ENCODE measurements around the gene PCDH8.
A peak's percentile ranks its signal among the peaks of the same experiment; 100 is the strongest.

Gene PCDH8

DNA sequence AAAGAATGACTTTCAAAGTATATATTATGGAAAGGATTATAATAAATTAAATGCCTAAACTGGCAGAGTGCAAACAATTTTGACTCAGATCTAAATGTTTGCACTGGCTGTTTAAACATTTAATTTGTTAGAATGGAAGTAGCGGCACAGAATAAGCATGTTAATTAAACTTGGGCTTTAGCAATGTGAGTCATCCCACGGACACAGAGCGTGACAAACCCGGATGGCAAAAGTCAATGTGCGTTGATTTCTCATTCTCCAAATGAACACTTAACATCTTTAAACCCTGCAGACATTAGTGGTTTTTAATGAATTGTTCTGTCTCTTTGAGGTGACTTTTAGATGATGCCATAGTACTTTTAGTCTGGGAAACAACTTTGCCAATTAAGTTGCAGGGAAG, 38.4 kb downstream of the PCDH8 start:
- TF ChIP-seq, protein P1, sequence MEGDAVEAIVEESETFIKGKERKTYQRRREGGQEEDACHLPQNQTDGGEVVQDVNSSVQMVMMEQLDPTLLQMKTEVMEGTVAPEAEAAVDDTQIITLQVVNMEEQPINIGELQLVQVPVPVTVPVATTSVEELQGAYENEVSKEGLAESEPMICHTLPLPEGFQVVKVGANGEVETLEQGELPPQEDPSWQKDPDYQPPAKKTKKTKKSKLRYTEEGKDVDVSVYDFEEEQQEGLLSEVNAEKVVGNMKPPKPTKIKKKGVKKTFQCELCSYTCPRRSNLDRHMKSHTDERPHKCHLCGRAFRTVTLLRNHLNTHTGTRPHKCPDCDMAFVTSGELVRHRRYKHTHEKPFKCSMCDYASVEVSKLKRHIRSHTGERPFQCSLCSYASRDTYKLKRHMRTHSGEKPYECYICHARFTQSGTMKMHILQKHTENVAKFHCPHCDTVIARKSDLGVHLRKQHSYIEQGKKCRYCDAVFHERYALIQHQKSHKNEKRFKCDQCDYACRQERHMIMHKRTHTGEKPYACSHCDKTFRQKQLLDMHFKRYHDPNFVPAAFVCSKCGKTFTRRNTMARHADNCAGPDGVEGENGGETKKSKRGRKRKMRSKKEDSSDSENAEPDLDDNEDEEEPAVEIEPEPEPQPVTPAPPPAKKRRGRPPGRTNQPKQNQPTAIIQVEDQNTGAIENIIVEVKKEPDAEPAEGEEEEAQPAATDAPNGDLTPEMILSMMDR (conservative IDR thresholded peaks at IDR 0.05; ENCODE audit: control insufficient read depth, insufficient read depth, low read depth, low read length) = no peak
- no peak overlapping the region for H3K4me3 ChIP-seq (ENCODE audit: control insufficient read depth, low read depth, low read length)
- no peak for DNase-seq (ENCODE audit: low read depth)

DNA sequence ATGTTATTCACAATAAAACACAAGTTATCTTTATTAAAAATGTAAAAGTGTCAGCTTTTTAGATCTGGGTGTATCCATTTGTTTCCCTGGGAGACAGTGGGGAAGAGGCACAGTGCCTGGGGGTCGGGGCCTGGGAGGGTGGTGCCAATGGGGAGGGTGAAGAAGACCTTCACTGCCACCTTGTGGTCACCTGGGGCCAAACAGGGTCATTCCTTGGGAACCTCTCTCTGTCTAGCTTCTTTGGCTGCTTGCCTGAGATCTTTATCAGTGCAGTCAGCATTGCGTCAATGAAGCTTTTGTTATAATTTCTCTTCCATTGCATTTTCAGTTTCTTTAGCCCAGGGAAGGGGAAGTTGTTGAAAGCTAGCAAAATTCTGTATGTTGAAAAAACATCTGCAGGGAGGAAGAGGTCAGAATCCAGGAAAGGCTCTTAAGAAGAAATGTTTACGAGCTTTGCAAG, 39.1 kb downstream of the PCDH8 start:
- peak; percentile 53 for DNase-seq (ENCODE audit: low read depth)
- H3K4me3 ChIP-seq (ENCODE audit: control insufficient read depth, low read depth, low read length) = no peak overlapping the region
- TF ChIP-seq, protein P1 (conservative IDR thresholded peaks at IDR 0.05; ENCODE audit: control insufficient read depth, insufficient read depth, low read depth, low read length) = peak; percentile 37

DNA sequence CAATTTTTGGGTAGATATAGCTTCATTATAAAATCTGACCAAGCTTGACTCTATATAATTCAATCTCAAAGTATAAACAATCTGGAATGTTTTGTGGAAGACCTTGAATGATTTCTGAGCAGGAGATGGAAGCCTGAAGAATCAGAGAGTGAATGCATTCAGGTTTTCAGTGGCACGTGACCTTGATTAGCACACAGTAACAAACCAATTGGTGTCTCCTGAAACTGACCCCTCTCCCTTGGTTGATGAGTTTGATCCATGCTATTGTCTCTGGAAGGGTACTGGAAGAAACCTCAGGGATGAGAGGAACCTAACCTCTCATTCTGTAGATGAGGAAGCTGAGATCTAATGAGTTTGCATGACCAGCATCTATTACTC, 39.6 kb downstream of the PCDH8 start:
- no peak overlapping the region for H3K4me3 ChIP-seq (ENCODE audit: control insufficient read depth, low read depth, low read length)
- TF ChIP-seq, protein P1 (conservative IDR thresholded peaks at IDR 0.05; ENCODE audit: control insufficient read depth, insufficient read depth, low read depth, low read length) = no peak
- DNase-seq (ENCODE audit: low read depth) = no peak

DNA sequence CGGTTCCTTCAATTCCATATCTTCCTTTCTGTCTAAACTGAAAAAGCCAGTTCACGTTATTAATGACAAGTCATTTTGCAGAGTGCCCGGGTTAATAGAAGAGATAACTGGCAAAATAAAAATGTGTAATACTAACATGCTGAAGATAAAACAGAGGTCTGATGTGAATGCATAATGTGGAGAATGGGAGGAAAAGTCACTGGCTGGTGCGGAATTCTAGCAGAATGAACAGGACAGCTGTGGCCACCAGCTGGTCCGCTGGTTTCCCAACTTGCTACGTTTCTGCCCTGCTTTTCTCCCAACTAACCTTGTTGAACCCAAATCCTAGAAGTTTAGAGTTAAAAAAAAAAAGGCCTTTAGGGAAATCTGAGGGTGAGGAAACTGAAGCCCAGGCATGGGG, 42.4 kb downstream of the PCDH8 start:
- TF ChIP-seq, protein P1 (conservative IDR thresholded peaks at IDR 0.05; ENCODE audit: control insufficient read depth, insufficient read depth, low read depth, low read length) = no peak
- no peak overlapping the region for H3K4me3 ChIP-seq (ENCODE audit: control insufficient read depth, low read depth, low read length)
- no peak for DNase-seq (ENCODE audit: low read depth)

DNA sequence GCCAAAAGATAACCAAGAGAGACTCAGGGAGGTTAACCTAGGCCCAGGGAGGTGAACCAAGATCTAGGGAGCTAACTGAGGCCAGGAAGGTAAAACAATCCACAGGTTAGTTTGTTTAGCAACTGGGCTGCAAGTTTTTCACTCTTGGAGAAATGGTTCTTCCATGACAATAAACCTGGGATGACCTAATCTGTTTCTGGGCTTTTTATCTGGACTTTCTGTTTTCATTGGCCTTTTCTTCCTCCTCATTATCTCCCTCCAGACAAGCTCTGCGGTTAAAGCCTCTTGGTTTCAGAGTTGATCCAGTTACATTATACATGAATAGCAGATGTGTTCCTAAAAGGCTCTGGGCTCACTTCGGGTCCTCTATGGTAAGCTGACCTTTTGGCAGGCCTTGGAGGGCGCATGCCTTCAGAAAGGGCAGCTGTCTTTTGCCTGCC, 44.2 kb downstream of the PCDH8 start:
- TF ChIP-seq, protein P1 (conservative IDR thresholded peaks at IDR 0.05; ENCODE audit: control insufficient read depth, insufficient read depth, low read depth, low read length) = no peak
- H3K4me3 ChIP-seq (ENCODE audit: control insufficient read depth, low read depth, low read length) = no peak overlapping the region
- DNase-seq (ENCODE audit: low read depth) = no peak

DNA sequence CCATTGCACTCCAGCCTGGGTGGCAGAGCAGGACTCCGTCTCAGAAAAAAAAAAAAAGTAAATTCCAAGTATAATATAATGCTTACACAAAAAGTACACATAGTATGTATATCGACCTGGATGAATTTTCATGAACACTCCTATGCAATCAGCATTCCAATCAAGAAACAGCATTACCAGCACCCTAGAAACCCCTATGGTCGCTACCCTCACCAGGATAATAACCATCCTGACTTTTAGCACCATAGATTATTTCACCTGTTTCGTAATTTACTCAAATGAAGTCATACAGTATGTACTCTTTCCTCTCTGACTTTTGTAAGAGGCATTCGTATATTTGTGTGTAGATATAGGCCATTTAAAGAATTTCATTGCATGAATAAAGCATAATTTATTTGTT, 47.6 kb downstream of the PCDH8 start:
- H3K4me3 ChIP-seq (ENCODE audit: control insufficient read depth, low read depth, low read length) = no peak overlapping the region
- TF ChIP-seq, protein P1 (conservative IDR thresholded peaks at IDR 0.05; ENCODE audit: control insufficient read depth, insufficient read depth, low read depth, low read length) = no peak
- no peak for DNase-seq (ENCODE audit: low read depth)
